ENCODE measurements around the gene TTC39C.

TTC39C gene

GRCh38 chr18:24015639-24016631, 1.4 kb downstream of the TTC39C start:
- H3K9ac ChIP-seq (ENCODE audit: low read length in 5 of 5) = peak overlapping the region in 4 of 5 donors; percentile 10 to 78 (median 58)
- H3K27me3 ChIP-seq (ENCODE audit: control insufficient read depth in 5 of 5, insufficient read depth in 4 of 5, low read length in 5 of 5) = no peaks in the 10 kb centered on the region

GRCh38 chr18:24016643-24017042, 2.1 kb downstream of the TTC39C start:
- Histone ChIP-seq H3K4me1 (ENCODE audit: control insufficient read depth in 5 of 5, insufficient read depth in 5 of 5, low read length in 5 of 5) (peaks cover 7 to 71% (median 64%) of the 10 kb centered on the region in 5 donors), H3K27me3 (ENCODE audit: control insufficient read depth in 5 of 5, insufficient read depth in 4 of 5, low read length in 5 of 5) (no peaks in the 10 kb centered on the region), H3K9me3 (ENCODE audit: control insufficient read depth in 5 of 5, low read length in 5 of 5) (no peaks in the 10 kb centered on the region), H3K9ac (ENCODE audit: low read length in 5 of 5) (no peak overlapping the region), H3K4me3 (ENCODE audit: low read depth in 1 of 5, low read length in 5 of 5) (peak overlapping the region in 1 of 5 donors; percentile 4), H3K36me3 (ENCODE audit: control insufficient read depth in 5 of 5, insufficient read depth in 5 of 5, low read length in 5 of 5) (no peaks in the 10 kb centered on the region), H3K27ac (ENCODE audit: low read depth, low read length) (no peak overlapping the region)

More at GRCh38 chr18:24015639-24016631, 1.4 kb downstream of the TTC39C start:
- peak overlapping the region; percentile 58 to 90 (median 81) for H3K4me3 ChIP-seq (ENCODE audit: low read depth in 1 of 5, low read length in 5 of 5)
- H3K9me3 ChIP-seq (ENCODE audit: control insufficient read depth in 5 of 5, low read length in 5 of 5) = no peaks in the 10 kb centered on the region
- H3K27ac ChIP-seq (ENCODE audit: low read depth, low read length) = peak overlapping the region; percentile 96
- H3K4me1 ChIP-seq (ENCODE audit: control insufficient read depth in 5 of 5, insufficient read depth in 5 of 5, low read length in 5 of 5) = peaks cover 7 to 73% (median 62%) of the 10 kb centered on the region in 5 donors
- no peaks in the 10 kb centered on the region for H3K36me3 ChIP-seq (ENCODE audit: control insufficient read depth in 5 of 5, insufficient read depth in 5 of 5, low read length in 5 of 5)

- Histone ChIP-seq H3K9ac (ENCODE audit: low read length in 5 of 5) (no peak overlapping the region), H3K4me1 (ENCODE audit: control insufficient read depth in 5 of 5, insufficient read depth in 5 of 5, low read length in 5 of 5) (peaks cover 4 to 72% (median 60%) of the 10 kb centered on the region in 5 donors), H3K4me3 (ENCODE audit: low read depth in 1 of 5, low read length in 5 of 5) (no peak overlapping the region), H3K36me3 (ENCODE audit: control insufficient read depth in 5 of 5, insufficient read depth in 5 of 5, low read length in 5 of 5) (peaks cover 0 to 3% (median 0%) of the 10 kb centered on the region in 5 donors), H3K27ac (ENCODE audit: low read depth, low read length) (no peak overlapping the region), H3K27me3 (ENCODE audit: control insufficient read depth in 5 of 5, insufficient read depth in 4 of 5, low read length in 5 of 5) (no peaks in the 10 kb centered on the region), H3K9me3 (ENCODE audit: control insufficient read depth in 5 of 5, low read length in 5 of 5) (no peaks in the 10 kb centered on the region)
Measured at GRCh38 chr18:24018299-24018886, 3.8 kb downstream of the TTC39C start.

GRCh38 chr18:24019641-24020331, 5.2 kb downstream of the TTC39C start:
- Histone ChIP-seq H3K27me3 (ENCODE audit: control insufficient read depth in 5 of 5, insufficient read depth in 4 of 5, low read length in 5 of 5) (no peaks in the 10 kb centered on the region), H3K9ac (ENCODE audit: low read length in 5 of 5) (no peak overlapping the region), H3K9me3 (ENCODE audit: control insufficient read depth in 5 of 5, low read length in 5 of 5) (no peaks in the 10 kb centered on the region), H3K27ac (ENCODE audit: low read depth, low read length) (no peak overlapping the region), H3K4me1 (ENCODE audit: control insufficient read depth in 5 of 5, insufficient read depth in 5 of 5, low read length in 5 of 5) (peaks cover 4 to 67% (median 54%) of the 10 kb centered on the region in 5 donors), H3K4me3 (ENCODE audit: low read depth in 1 of 5, low read length in 5 of 5) (no peak overlapping the region), H3K36me3 (ENCODE audit: control insufficient read depth in 5 of 5, insufficient read depth in 5 of 5, low read length in 5 of 5) (peaks cover 0 to 3% (median 0%) of the 10 kb centered on the region in 5 donors)

- Histone ChIP-seq H3K36me3 (ENCODE audit: control insufficient read depth in 5 of 5, insufficient read depth in 5 of 5, low read length in 5 of 5) (peaks cover 0 to 3% (median 0%) of the 10 kb centered on the region in 5 donors), H3K9ac (ENCODE audit: low read length in 5 of 5) (no peak overlapping the region), H3K27ac (ENCODE audit: low read depth, low read length) (peak overlapping the region; percentile 64), H3K9me3 (ENCODE audit: control insufficient read depth in 5 of 5, low read length in 5 of 5) (no peaks in the 10 kb centered on the region), H3K4me1 (ENCODE audit: control insufficient read depth in 5 of 5, insufficient read depth in 5 of 5, low read length in 5 of 5) (peaks cover 4 to 65% (median 44%) of the 10 kb centered on the region in 5 donors), H3K27me3 (ENCODE audit: control insufficient read depth in 5 of 5, insufficient read depth in 4 of 5, low read length in 5 of 5) (no peaks in the 10 kb centered on the region), H3K4me3 (ENCODE audit: low read depth in 1 of 5, low read length in 5 of 5) (no peak overlapping the region)
Measured at GRCh38 chr18:24021505-24021904, 7.0 kb downstream of the TTC39C start.

- Histone ChIP-seq H3K4me1 (ENCODE audit: control insufficient read depth in 5 of 5, insufficient read depth in 5 of 5, low read length in 5 of 5) (peaks cover 2 to 65% (median 43%) of the 10 kb centered on the region in 5 donors), H3K27me3 (ENCODE audit: control insufficient read depth in 5 of 5, insufficient read depth in 4 of 5, low read length in 5 of 5) (no peaks in the 10 kb centered on the region), H3K36me3 (ENCODE audit: control insufficient read depth in 5 of 5, insufficient read depth in 5 of 5, low read length in 5 of 5) (peaks cover 0 to 3% (median 0%) of the 10 kb centered on the region in 5 donors), H3K9me3 (ENCODE audit: control insufficient read depth in 5 of 5, low read length in 5 of 5) (no peaks in the 10 kb centered on the region), H3K9ac (ENCODE audit: low read length in 5 of 5) (no peak overlapping the region), H3K27ac (ENCODE audit: low read depth, low read length) (peak overlapping the region; percentile 64), H3K4me3 (ENCODE audit: low read depth in 1 of 5, low read length in 5 of 5) (no peak overlapping the region)
Measured at GRCh38 chr18:24022161-24022560, 7.6 kb downstream of the TTC39C start.

- H3K9ac ChIP-seq (ENCODE audit: low read length in 5 of 5) = no peak overlapping the region
- peak overlapping the region; percentile 64 for H3K27ac ChIP-seq (ENCODE audit: low read depth, low read length)
- no peaks in the 10 kb centered on the region for H3K27me3 ChIP-seq (ENCODE audit: control insufficient read depth in 5 of 5, insufficient read depth in 4 of 5, low read length in 5 of 5)
- peaks cover 2 to 66% (median 47%) of the 10 kb centered on the region in 5 donors for H3K4me1 ChIP-seq (ENCODE audit: control insufficient read depth in 5 of 5, insufficient read depth in 5 of 5, low read length in 5 of 5)
- no peak overlapping the region for H3K4me3 ChIP-seq (ENCODE audit: low read depth in 1 of 5, low read length in 5 of 5)
- no peaks in the 10 kb centered on the region for H3K9me3 ChIP-seq (ENCODE audit: control insufficient read depth in 5 of 5, low read length in 5 of 5)
- peaks cover 0 to 3% (median 0%) of the 10 kb centered on the region in 5 donors for H3K36me3 ChIP-seq (ENCODE audit: control insufficient read depth in 5 of 5, insufficient read depth in 5 of 5, low read length in 5 of 5)
Measured at GRCh38 chr18:24023185-24023814, 8.7 kb downstream of the TTC39C start.

GRCh38 chr18:24024425-24024824, 9.9 kb downstream of the TTC39C start:
- Histone ChIP-seq H3K27ac (ENCODE audit: low read depth, low read length) (peak overlapping the region; percentile 63), H3K36me3 (ENCODE audit: control insufficient read depth in 5 of 5, insufficient read depth in 5 of 5, low read length in 5 of 5) (peaks cover 0 to 3% (median 0%) of the 10 kb centered on the region in 5 donors), H3K27me3 (ENCODE audit: control insufficient read depth in 5 of 5, insufficient read depth in 4 of 5, low read length in 5 of 5) (no peaks in the 10 kb centered on the region), H3K4me3 (ENCODE audit: low read depth in 1 of 5, low read length in 5 of 5) (no peak overlapping the region), H3K4me1 (ENCODE audit: control insufficient read depth in 5 of 5, insufficient read depth in 5 of 5, low read length in 5 of 5) (peaks cover 2 to 65% (median 41%) of the 10 kb centered on the region in 5 donors), H3K9ac (ENCODE audit: low read length in 5 of 5) (no peak overlapping the region), H3K9me3 (ENCODE audit: control insufficient read depth in 5 of 5, low read length in 5 of 5) (no peaks in the 10 kb centered on the region)

GRCh38 chr18:24026457-24026856, 11.9 kb downstream of the TTC39C start:
- Histone ChIP-seq H3K36me3 (ENCODE audit: control insufficient read depth in 5 of 5, insufficient read depth in 5 of 5, low read length in 5 of 5) (peaks cover 0 to 3% (median 0%) of the 10 kb centered on the region in 5 donors), H3K9me3 (ENCODE audit: control insufficient read depth in 5 of 5, low read length in 5 of 5) (no peaks in the 10 kb centered on the region), H3K9ac (ENCODE audit: low read length in 5 of 5) (peak overlapping the region in 1 of 5 donors; percentile 7), H3K4me1 (ENCODE audit: control insufficient read depth in 5 of 5, insufficient read depth in 5 of 5, low read length in 5 of 5) (peaks cover 2 to 57% (median 28%) of the 10 kb centered on the region in 5 donors), H3K27ac (ENCODE audit: low read depth, low read length) (peak overlapping the region; percentile 63), H3K4me3 (ENCODE audit: low read depth in 1 of 5, low read length in 5 of 5) (peak overlapping the region in 1 of 5 donors; percentile 9), H3K27me3 (ENCODE audit: control insufficient read depth in 5 of 5, insufficient read depth in 4 of 5, low read length in 5 of 5) (no peaks in the 10 kb centered on the region)
